ENCODE results near the gene GOLGA2. TPM values are rescaled to one million over a fixed set of nuclear protein-coding genes. Genes with fewer than 3 reads are reported as not detected.

The GOLGA2 gene
- total RNA-seq, 2 donors from 2014 or later, result 88.6 to 92.2 TPM

DNA sequence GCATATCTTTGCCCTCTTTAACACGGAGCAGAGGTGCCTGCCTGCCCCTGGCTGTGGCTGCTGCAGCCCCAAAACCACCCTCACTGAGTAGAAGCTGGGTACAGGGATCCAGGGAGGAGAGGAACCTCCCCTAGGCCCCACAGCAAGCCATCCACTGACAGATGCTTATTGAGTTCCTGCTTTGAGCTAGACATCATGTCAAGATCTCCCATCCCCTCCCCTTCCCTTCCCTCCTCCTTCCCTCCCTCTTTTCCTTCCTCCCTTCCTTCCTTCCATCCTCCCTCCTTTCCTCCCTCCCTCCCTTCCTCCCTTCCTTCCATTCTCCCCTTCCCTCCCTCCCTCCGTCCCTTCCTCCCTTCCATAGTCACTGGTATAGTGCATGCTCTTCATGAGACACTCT is 29.3 kb downstream of the GOLGA2 start:
- Histone ChIP-seq H3K36me3 (no peaks in the 10 kb centered on the region), H3K4me1 (no peaks in the 10 kb centered on the region), H3K27ac (no peak overlapping the region), H3K9ac (ENCODE audit: low read depth in 2 of 2, low read length in 2 of 2) (no peak overlapping the region), H3K27me3 (no peaks in the 10 kb centered on the region), H3K9me3 (no peaks in the 10 kb centered on the region), H3K4me3 (no peak overlapping the region)
- TF ChIP-seq, protein P1, sequence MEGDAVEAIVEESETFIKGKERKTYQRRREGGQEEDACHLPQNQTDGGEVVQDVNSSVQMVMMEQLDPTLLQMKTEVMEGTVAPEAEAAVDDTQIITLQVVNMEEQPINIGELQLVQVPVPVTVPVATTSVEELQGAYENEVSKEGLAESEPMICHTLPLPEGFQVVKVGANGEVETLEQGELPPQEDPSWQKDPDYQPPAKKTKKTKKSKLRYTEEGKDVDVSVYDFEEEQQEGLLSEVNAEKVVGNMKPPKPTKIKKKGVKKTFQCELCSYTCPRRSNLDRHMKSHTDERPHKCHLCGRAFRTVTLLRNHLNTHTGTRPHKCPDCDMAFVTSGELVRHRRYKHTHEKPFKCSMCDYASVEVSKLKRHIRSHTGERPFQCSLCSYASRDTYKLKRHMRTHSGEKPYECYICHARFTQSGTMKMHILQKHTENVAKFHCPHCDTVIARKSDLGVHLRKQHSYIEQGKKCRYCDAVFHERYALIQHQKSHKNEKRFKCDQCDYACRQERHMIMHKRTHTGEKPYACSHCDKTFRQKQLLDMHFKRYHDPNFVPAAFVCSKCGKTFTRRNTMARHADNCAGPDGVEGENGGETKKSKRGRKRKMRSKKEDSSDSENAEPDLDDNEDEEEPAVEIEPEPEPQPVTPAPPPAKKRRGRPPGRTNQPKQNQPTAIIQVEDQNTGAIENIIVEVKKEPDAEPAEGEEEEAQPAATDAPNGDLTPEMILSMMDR (IDR thresholded peaks at IDR 0.05), result no peak
- intact Hi-C loops (cut with DNase I), result no loop called here
- DNase-seq, result no peak

DNA sequence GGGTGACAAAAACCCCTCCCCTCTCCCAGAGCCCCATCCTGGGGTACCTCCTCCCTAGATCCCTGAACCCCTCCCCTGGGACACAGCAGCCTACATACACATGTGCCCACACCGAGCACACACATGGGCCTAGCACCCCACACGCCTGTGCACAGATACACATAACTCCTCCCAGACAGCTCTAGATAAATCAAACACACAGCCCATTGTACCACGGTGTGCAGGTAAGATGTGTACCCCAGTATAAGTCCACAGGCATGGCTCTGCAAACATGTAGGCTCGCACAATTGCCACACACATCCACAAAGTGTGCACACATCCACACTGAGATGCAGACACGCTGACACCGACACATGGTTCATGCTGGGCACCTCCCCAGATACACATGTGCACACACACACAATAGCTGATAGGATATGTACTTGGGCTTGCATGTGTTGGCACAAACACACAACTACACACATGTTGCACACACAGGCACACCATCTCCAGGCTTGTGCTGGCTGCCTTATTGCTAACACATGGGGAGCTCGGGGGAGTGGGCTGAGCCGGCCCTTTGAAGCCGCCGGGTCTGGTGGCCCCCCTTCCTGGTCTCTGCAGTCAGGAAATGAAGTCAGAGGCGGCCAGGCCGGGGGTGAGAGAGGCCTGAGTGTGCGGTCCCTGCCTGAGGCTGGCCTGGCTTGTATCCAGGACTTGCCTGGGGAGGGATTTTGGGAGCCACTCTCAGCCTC is 30.2 kb downstream of the GOLGA2 start:
- no peak overlapping the region for H3K4me3 ChIP-seq
- no peak overlapping the region for H3K27ac ChIP-seq

DNA sequence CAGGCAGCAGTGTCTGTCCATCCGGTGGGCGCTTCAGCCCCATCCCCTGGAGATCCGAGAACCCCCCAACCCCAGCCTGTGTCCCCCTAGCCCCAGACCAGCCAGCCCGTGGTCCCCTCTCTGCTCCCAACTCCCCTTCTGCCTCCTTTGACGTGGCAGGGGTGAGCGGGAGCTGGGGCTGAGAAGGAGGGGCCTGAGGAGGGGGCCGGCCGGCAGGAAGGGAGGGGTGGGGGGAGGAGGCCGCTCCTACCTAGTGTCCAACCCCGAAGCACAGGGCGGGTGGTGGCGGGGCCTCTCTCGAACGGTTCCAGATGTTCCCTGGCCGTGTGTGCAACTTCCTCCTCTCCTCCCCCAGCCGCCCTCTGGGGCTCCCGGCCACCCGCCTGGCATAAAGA is 31.0 kb downstream of the GOLGA2 start:
- Histone ChIP-seq H3K4me1 (no peaks in the 10 kb centered on the region), H3K36me3 (no peaks in the 10 kb centered on the region), H3K4me3 (no peak overlapping the region), H3K9me3 (no peaks in the 10 kb centered on the region), H3K27me3 (no peaks in the 10 kb centered on the region), H3K9ac (ENCODE audit: low read depth in 2 of 2, low read length in 2 of 2) (no peak overlapping the region), H3K27ac (peak overlapping the region; percentile 47)
- DNase-seq, result peak; percentile 65
- TF ChIP-seq, protein P1 (IDR thresholded peaks at IDR 0.05), result no peak
- intact Hi-C loops (cut with DNase I), result no loop called here

More for the DNA sequence above, 30.2 kb downstream of the GOLGA2 start:
- no peaks in the 10 kb centered on the region for H3K9me3 ChIP-seq
- H3K4me1 ChIP-seq, result no peaks in the 10 kb centered on the region
- H3K36me3 ChIP-seq, result no peaks in the 10 kb centered on the region
- peak; percentile 30 for DNase-seq
- TF ChIP-seq, protein P1 (IDR thresholded peaks at IDR 0.05), result no peak
- H3K27me3 ChIP-seq, result no peaks in the 10 kb centered on the region
- H3K9ac ChIP-seq (ENCODE audit: low read depth in 2 of 2, low read length in 2 of 2), result peak overlapping the region in 1 of 2 donors; percentile 40
- intact Hi-C loops (cut with DNase I), result no loop called here

DNA sequence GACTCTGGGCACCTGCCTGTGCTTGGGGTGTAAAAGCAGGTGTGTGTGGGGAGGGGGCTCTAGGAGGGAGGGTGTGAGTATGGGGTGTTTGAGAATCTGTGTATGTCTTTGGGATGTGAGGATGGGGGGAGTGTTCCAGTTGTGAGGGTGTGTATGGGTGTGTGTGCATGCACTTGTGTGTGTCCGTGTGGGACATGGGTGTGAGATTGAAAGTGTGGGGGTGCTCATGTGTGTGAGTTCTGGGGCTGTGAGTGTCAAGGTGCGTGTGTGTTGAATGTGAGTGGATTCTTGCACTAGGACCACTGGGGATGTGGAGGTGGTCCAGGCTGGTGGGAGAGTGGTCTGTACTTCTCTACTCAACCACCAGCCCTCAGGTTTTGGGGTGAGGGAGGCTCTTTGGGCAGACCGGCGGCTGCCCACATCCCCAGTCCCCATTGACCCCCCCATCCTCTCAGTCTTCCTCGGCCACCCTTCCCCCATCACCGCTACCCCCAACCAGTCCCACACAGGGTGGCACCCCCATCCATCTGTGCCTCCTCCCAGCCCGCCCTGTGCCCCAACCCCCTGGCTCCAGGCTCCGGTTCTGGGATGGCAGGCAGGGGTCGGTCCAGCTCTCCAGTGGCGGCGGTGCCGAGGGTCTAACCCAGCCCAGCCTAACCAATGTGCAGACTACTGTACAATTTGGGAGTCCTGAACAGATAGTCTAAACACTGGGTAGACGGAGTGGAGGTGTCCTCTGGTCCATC is 31.5 kb downstream of the GOLGA2 start:
- no peaks in the 10 kb centered on the region for H3K4me1 ChIP-seq
- no peaks in the 10 kb centered on the region for H3K9me3 ChIP-seq
- TF ChIP-seq, protein P1 (IDR thresholded peaks at IDR 0.05), result no peak
- H3K4me3 ChIP-seq, result no peak overlapping the region
- peak overlapping the region in 1 of 2 donors; percentile 58 for H3K9ac ChIP-seq (ENCODE audit: low read depth in 2 of 2, low read length in 2 of 2)
- DNase-seq, result no peak
- intact Hi-C loops (cut with DNase I), result no loop called here
- H3K27me3 ChIP-seq, result no peaks in the 10 kb centered on the region
- peak overlapping the region; percentile 47 for H3K27ac ChIP-seq
- H3K36me3 ChIP-seq, result no peaks in the 10 kb centered on the region

DNA sequence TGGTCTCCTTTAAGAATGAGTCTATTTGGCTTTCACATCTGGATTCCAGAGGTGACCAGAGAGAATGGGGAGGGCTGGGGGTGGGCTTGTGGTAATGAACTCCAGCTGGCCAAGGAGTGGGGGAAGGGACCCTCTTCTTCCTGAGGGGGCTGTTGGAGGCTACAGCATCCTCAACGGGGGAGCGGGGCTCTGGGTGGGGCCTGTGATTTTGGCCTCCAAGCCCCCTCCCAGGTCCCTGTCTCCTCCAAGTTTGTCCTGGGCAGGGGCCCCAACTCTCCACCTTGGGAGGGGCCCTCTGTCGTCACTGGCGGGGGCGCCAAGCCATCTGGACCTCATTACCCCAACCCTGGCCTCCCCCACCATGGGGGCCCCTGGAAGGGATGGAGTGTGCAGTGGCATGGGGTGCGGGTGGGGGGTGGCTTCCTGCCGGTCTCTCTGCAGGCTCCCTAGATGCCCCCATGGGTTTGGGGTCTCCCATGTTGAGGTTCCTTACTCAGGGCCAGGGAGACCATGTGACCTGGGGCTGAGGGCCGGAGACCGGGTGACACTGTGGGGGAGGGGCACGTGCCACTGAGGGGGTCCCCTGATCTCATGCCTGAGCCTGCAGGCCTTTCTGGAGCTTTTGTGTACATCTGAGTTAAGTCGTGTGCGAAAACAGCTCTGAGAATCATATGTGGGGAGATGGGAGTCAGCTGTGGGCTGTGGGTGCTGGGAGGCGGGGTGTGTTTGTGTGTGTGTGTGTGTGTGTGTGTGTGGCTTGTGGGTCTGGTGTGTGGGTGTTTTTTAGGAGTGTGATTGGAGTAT is 32.4 kb downstream of the GOLGA2 start:
- Histone ChIP-seq H3K36me3 (no peaks in the 10 kb centered on the region), H3K27me3 (no peaks in the 10 kb centered on the region), H3K9me3 (no peaks in the 10 kb centered on the region), H3K9ac (ENCODE audit: low read depth in 2 of 2, low read length in 2 of 2) (peak overlapping the region in 1 of 2 donors; percentile 58), H3K4me3 (no peak overlapping the region), H3K4me1 (no peaks in the 10 kb centered on the region), H3K27ac (peak overlapping the region; percentile 28)
- TF ChIP-seq, protein P1 (IDR thresholded peaks at IDR 0.05), result no peak
- intact Hi-C loops (cut with DNase I), result no loop called here
- no peak for DNase-seq
